Measurements from ENCODE around the gene AMPH.
"Not testable (repeated sequence)": the region's sequence is repeated elsewhere in the genome, so short reads cannot be mapped to it uniquely, and the experiment has no call there.

The AMPH gene

GRCh38 chr7:38425509-38425908, 205.7 kb downstream of the AMPH start:
- H3K4me1 ChIP-seq (ENCODE audit: control insufficient read depth, insufficient read depth, low read length, poor library complexity, severe bottlenecking): peaks cover 6% of the 10 kb centered on the region
- H3K4me3 ChIP-seq (ENCODE audit: insufficient read depth, low read depth, low read length, poor library complexity, severe bottlenecking): peak overlapping the region; percentile 4
- no peak overlapping the region for H3K27ac ChIP-seq (ENCODE audit: insufficient read depth, low read length, poor library complexity, severe bottlenecking)
- H3K27me3 ChIP-seq (replicated peaks; ENCODE audit: control insufficient read depth, insufficient read depth, low read length, poor library complexity, severe bottlenecking): no peaks in the 10 kb centered on the region
- H3K36me3 ChIP-seq (ENCODE audit: control insufficient read depth, insufficient read depth, low read length): no peaks in the 10 kb centered on the region
- no peaks in the 10 kb centered on the region for H3K9me3 ChIP-seq (ENCODE audit: control insufficient read depth, low read length)
- no peak for DNase-seq

- peaks cover 6% of the 10 kb centered on the region for H3K4me1 ChIP-seq (ENCODE audit: control insufficient read depth, insufficient read depth, low read length, poor library complexity, severe bottlenecking)
- H3K27ac ChIP-seq (ENCODE audit: insufficient read depth, low read length, poor library complexity, severe bottlenecking): no peak overlapping the region
- no peaks in the 10 kb centered on the region for H3K36me3 ChIP-seq (ENCODE audit: control insufficient read depth, insufficient read depth, low read length)
- H3K27me3 ChIP-seq (replicated peaks; ENCODE audit: control insufficient read depth, insufficient read depth, low read length, poor library complexity, severe bottlenecking): no peaks in the 10 kb centered on the region
- no peaks in the 10 kb centered on the region for H3K9me3 ChIP-seq (ENCODE audit: control insufficient read depth, low read length)
- no peak for DNase-seq
- no peak overlapping the region for H3K4me3 ChIP-seq (ENCODE audit: insufficient read depth, low read depth, low read length, poor library complexity, severe bottlenecking)
These were observed 206.3 kb downstream of the AMPH start for GRCh38 chr7:38424750-38425463.

DNA sequence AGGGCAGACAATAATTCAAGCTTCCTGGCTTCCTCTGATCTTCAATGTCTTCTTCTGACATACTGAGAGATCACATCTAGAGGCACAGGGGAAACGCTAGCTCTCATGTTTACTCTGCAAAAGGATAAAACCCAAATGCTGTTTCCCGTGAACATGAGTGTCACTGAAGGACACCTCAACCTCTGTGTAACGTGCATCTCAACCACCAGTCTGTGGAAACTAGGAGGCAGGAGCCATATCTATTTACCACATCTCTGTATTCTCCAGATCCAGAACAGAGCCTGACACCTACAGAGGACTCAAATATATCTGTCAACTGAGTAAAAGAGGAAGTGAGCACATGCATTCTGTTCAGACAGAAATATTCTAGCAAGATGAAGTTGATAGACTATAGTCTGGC, 217.4 kb downstream of the AMPH start:
- Histone ChIP-seq H3K9me3 (ENCODE audit: control insufficient read depth, low read length) (no peaks in the 10 kb centered on the region), H3K4me1 (ENCODE audit: control insufficient read depth, insufficient read depth, low read length, poor library complexity, severe bottlenecking) (no peaks in the 10 kb centered on the region), H3K27me3 (replicated peaks; ENCODE audit: control insufficient read depth, insufficient read depth, low read length, poor library complexity, severe bottlenecking) (peaks cover 4% of the 10 kb centered on the region), H3K4me3 (ENCODE audit: insufficient read depth, low read depth, low read length, poor library complexity, severe bottlenecking) (no peak overlapping the region), H3K27ac (ENCODE audit: insufficient read depth, low read length, poor library complexity, severe bottlenecking) (no peak overlapping the region), H3K36me3 (ENCODE audit: control insufficient read depth, insufficient read depth, low read length) (no peaks in the 10 kb centered on the region)
- no peak for DNase-seq

GRCh38 chr7:38411404-38411803, 219.8 kb downstream of the AMPH start:
- no peak overlapping the region for H3K4me3 ChIP-seq (ENCODE audit: insufficient read depth, low read depth, low read length, poor library complexity, severe bottlenecking)
- no peaks in the 10 kb centered on the region for H3K9me3 ChIP-seq (ENCODE audit: control insufficient read depth, low read length)
- no peak for DNase-seq
- H3K27ac ChIP-seq (ENCODE audit: insufficient read depth, low read length, poor library complexity, severe bottlenecking): no peak overlapping the region
- H3K27me3 ChIP-seq (replicated peaks; ENCODE audit: control insufficient read depth, insufficient read depth, low read length, poor library complexity, severe bottlenecking): peaks cover 4% of the 10 kb centered on the region
- no peaks in the 10 kb centered on the region for H3K4me1 ChIP-seq (ENCODE audit: control insufficient read depth, insufficient read depth, low read length, poor library complexity, severe bottlenecking)
- H3K36me3 ChIP-seq (ENCODE audit: control insufficient read depth, insufficient read depth, low read length): no peaks in the 10 kb centered on the region

DNA sequence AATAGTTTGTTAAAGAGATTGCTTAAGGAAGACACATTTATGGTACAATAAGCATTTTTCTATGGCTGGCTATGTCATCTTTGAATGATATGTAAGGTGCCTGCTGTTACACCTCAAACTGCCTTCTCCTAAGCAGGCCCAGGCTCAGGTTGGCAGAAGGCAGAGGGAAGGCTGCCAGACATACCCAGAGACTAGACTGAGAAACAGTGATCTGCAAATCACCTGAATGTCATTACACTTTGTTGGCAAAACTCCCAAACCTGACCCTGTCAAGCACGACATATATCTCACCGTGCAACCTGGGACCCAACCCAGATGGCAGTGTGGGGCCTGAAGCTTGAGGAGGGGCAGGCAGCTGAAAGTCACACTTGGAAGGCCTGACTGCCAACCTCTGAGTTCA, 221.1 kb downstream of the AMPH start:
- H3K27me3 ChIP-seq (replicated peaks; ENCODE audit: control insufficient read depth, insufficient read depth, low read length, poor library complexity, severe bottlenecking): no peaks in the 10 kb centered on the region
- H3K4me1 ChIP-seq (ENCODE audit: control insufficient read depth, insufficient read depth, low read length, poor library complexity, severe bottlenecking): no peaks in the 10 kb centered on the region
- no peak overlapping the region for H3K4me3 ChIP-seq (ENCODE audit: insufficient read depth, low read depth, low read length, poor library complexity, severe bottlenecking)
- DNase-seq: no peak
- H3K9me3 ChIP-seq (ENCODE audit: control insufficient read depth, low read length): no peaks in the 10 kb centered on the region
- H3K27ac ChIP-seq (ENCODE audit: insufficient read depth, low read length, poor library complexity, severe bottlenecking): no peak overlapping the region
- no peaks in the 10 kb centered on the region for H3K36me3 ChIP-seq (ENCODE audit: control insufficient read depth, insufficient read depth, low read length)

DNA sequence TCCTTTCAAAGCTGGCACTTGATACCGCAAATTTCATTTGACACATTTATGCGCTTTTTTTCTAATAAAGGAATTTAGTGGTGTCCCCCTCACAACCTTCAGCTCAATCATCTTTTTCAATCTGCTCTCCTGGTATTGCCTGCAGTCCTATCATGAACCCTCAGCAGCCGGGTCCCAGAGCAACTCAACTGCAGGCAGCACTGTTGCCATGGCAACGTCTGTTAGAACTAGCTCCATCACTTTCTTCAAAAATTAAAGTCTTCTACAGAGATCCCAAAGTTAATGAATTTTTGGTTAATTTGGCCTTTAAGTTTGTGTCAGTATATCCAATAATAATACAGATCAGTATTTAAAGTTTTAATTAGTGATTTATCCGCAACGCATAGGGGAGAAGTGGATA, 221.6 kb downstream of the AMPH start:
- Histone ChIP-seq H3K9me3 (ENCODE audit: control insufficient read depth, low read length) (no peaks in the 10 kb centered on the region), H3K27ac (ENCODE audit: insufficient read depth, low read length, poor library complexity, severe bottlenecking) (no peak overlapping the region), H3K4me1 (ENCODE audit: control insufficient read depth, insufficient read depth, low read length, poor library complexity, severe bottlenecking) (no peaks in the 10 kb centered on the region), H3K36me3 (ENCODE audit: control insufficient read depth, insufficient read depth, low read length) (no peaks in the 10 kb centered on the region), H3K4me3 (ENCODE audit: insufficient read depth, low read depth, low read length, poor library complexity, severe bottlenecking) (no peak overlapping the region), H3K27me3 (replicated peaks; ENCODE audit: control insufficient read depth, insufficient read depth, low read length, poor library complexity, severe bottlenecking) (no peaks in the 10 kb centered on the region)
- no peak for DNase-seq

DNA sequence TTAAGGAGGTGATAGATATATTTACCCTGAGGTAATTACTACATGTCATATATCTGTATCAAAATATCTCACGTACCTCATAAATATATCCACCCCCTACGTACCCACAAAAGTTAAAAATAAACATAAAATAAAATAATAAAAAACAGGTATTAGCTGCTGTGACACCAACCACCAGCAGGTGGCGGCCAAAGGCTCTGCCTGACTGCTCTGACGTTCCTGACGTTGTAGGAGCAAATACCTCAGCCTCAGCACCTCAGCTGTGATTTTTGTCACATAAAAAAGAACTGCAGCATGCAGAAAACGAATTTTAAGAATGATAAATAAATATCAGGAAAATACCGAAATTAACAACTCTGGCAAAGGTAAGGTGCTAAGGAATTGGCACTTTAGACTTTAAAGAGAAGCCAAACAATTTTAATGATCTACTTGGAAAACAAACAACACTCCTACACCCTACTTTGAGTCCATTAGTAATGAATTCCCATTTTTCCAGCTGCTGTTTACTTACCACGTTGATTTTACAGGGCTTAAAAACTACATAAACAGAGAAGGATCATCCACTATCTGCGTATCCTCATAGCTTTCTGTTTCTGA, 232.3 kb downstream of the AMPH start:
- H3K27me3 ChIP-seq (replicated peaks; ENCODE audit: control insufficient read depth, insufficient read depth, low read length, poor library complexity, severe bottlenecking): no peaks in the 10 kb centered on the region
- H3K4me1 ChIP-seq (ENCODE audit: control insufficient read depth, insufficient read depth, low read length, poor library complexity, severe bottlenecking): peaks cover 3% of the 10 kb centered on the region
- peak in 2 of 3 donors; percentile 9 to 30 for DNase-seq
- no peak overlapping the region for H3K4me3 ChIP-seq (ENCODE audit: insufficient read depth, low read depth, low read length, poor library complexity, severe bottlenecking)
- no peaks in the 10 kb centered on the region for H3K9me3 ChIP-seq (ENCODE audit: control insufficient read depth, low read length)
- no peak overlapping the region for H3K27ac ChIP-seq (ENCODE audit: insufficient read depth, low read length, poor library complexity, severe bottlenecking)
- no peaks in the 10 kb centered on the region for H3K36me3 ChIP-seq (ENCODE audit: control insufficient read depth, insufficient read depth, low read length)

DNA sequence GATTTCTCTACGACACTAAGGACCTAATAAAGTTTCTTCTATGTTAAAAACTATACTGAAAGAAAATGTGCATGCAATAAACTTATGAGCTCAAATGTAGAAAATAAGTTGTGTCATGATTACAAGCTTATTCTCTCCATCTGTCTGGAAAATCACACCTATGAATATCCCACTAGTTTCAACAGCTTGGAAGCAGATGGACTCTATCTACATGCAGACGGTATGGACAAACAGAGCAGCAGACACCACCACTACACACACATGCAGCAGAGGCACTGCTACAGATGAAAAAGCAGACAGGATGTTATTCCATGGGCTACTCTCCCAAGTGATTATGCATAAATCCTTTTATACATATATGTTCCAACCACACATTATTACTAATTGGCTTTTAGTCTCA, 234.3 kb downstream of the AMPH start:
- H3K9me3 ChIP-seq (ENCODE audit: control insufficient read depth, low read length): no peaks in the 10 kb centered on the region
- H3K4me1 ChIP-seq (ENCODE audit: control insufficient read depth, insufficient read depth, low read length, poor library complexity, severe bottlenecking): peaks cover 3% of the 10 kb centered on the region
- H3K27ac ChIP-seq (ENCODE audit: insufficient read depth, low read length, poor library complexity, severe bottlenecking): no peak overlapping the region
- no peaks in the 10 kb centered on the region for H3K27me3 ChIP-seq (replicated peaks; ENCODE audit: control insufficient read depth, insufficient read depth, low read length, poor library complexity, severe bottlenecking)
- no peak for DNase-seq
- H3K36me3 ChIP-seq (ENCODE audit: control insufficient read depth, insufficient read depth, low read length): no peaks in the 10 kb centered on the region
- H3K4me3 ChIP-seq (ENCODE audit: insufficient read depth, low read depth, low read length, poor library complexity, severe bottlenecking): no peak overlapping the region

DNA sequence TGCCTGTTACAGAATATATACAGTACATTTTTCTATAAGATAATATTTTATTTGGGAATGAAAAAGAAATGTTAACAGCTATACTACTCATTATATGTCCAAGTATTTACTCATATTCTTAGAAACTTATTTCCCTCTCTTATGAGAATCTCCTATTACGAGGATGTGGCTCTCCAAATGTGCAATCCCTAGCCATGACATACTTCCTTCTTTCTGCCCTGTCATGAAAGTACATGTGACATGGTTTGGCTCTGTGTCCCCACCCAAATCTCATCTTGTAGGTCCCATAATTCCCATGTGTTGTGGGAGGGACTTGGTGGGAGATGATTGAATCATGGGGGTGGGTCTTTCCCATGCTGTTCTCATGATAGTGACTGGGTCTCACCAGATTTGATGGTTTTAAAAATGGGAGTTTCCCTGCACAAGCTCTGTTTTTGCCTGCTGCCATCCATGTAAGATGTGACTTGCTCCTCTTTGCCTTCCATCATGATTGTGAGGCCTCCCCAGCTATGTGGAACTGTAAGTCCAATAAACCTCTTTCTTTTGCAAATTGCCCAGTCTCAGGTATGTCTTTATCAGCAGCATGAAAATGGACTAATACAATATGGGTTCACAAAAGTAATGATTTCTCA, 235.1 kb downstream of the AMPH start:
- H3K9me3 ChIP-seq (ENCODE audit: control insufficient read depth, low read length); H3K27me3 ChIP-seq (replicated peaks; ENCODE audit: control insufficient read depth, insufficient read depth, low read length, poor library complexity, severe bottlenecking): not testable (repeated sequence)

GRCh38 chr7:38394660-38395059, 236.5 kb downstream of the AMPH start:
- no peaks in the 10 kb centered on the region for H3K9me3 ChIP-seq (ENCODE audit: control insufficient read depth, low read length)
- H3K27ac ChIP-seq (ENCODE audit: insufficient read depth, low read length, poor library complexity, severe bottlenecking): no peak overlapping the region
- H3K4me1 ChIP-seq (ENCODE audit: control insufficient read depth, insufficient read depth, low read length, poor library complexity, severe bottlenecking): peaks cover 3% of the 10 kb centered on the region
- H3K36me3 ChIP-seq (ENCODE audit: control insufficient read depth, insufficient read depth, low read length): no peaks in the 10 kb centered on the region
- no peaks in the 10 kb centered on the region for H3K27me3 ChIP-seq (replicated peaks; ENCODE audit: control insufficient read depth, insufficient read depth, low read length, poor library complexity, severe bottlenecking)
- H3K4me3 ChIP-seq (ENCODE audit: insufficient read depth, low read depth, low read length, poor library complexity, severe bottlenecking): no peak overlapping the region
- no peak for DNase-seq

More for the DNA sequence above, 235.1 kb downstream of the AMPH start:
- not testable (repeated sequence) for DNase-seq; H3K27ac ChIP-seq (ENCODE audit: insufficient read depth, low read length, poor library complexity, severe bottlenecking); H3K4me3 ChIP-seq (ENCODE audit: insufficient read depth, low read depth, low read length, poor library complexity, severe bottlenecking); H3K4me1 ChIP-seq (ENCODE audit: control insufficient read depth, insufficient read depth, low read length, poor library complexity, severe bottlenecking); H3K36me3 ChIP-seq (ENCODE audit: control insufficient read depth, insufficient read depth, low read length)

All from effector memory CD4-positive, alpha-beta T cell (primary cell).